Measurements from ENCODE around the gene ORAI1. TPM values are rescaled to one million over a fixed set of nuclear protein-coding genes. Genes with fewer than 3 reads are reported as not detected.

ORAI1 gene
- total and polyA plus RNA-seq, 2 of the 13 experiments (the other 11 are each of a cell fraction or from before 2014, with no cell fraction given) = 9.2 to 17.2 TPM

- H3K4me2 ChIP-seq (ENCODE audit: low read depth, low read length) = peak overlapping the region; percentile 91
- ATAC-seq = peak; percentile 38
- no peak for DNase-seq (ENCODE audit: low spot score)
- intact Hi-C loops (cut with micrococcal nuclease; ENCODE audit: unreplicated experiment) (loop anchor here (2.0 kb wide), 1 partner anchor 45 kb away; the partner anchor contains the start of gene ORAI1), in situ Hi-C loops (cut with HindIII; ENCODE audit: extremely low pct_ligation_motif_present, low pct_unique_long_range_greater_than_20kb) (no loop called here)
- no peak for FAIRE-seq
- H4K20me1 ChIP-seq (ENCODE audit: insufficient read depth, low read length) = no peaks in the 10 kb centered on the region
- BruUV-seq (replicated peaks) = no TSS peak
- peak overlapping the region; percentile 25 for H2AFZ ChIP-seq (ENCODE audit: low read length)
- peak overlapping the region; percentile 61 for H3K9ac ChIP-seq (ENCODE audit: insufficient read depth, low read depth, low read length)
- no peaks in the 10 kb centered on the region for H3K27me3 ChIP-seq (ENCODE audit: control insufficient read depth in 1 of 2, insufficient read depth in 2 of 2, low read length in 2 of 2)
- TF ChIP-seq ZNF280D (CRISPR knock-in tag; IDR thresholded peaks at IDR 0.05) (0 out of 2 replicates have a peak, but pooled peaks have one; percentile 43), ZNF263 (CRISPR knock-in tag; IDR thresholded peaks at IDR 0.05) (peak; percentile 64; the same call in 1 of the 2 replicates), SRSF1 (optimal IDR thresholded peaks at IDR 0.05; ENCODE audit: low read depth, low read length) (no peak), ZNF788 (CRISPR knock-in tag; IDR thresholded peaks at IDR 0.05; ENCODE audit: borderline replicate concordance) (no peak), ZNF160 (CRISPR knock-in tag; IDR thresholded peaks at IDR 0.05) (no peak), ZNF329 (CRISPR knock-in tag; IDR thresholded peaks at IDR 0.05; ENCODE audit: low read depth) (no peak)
- TF ChIP-seq, protein P1, sequence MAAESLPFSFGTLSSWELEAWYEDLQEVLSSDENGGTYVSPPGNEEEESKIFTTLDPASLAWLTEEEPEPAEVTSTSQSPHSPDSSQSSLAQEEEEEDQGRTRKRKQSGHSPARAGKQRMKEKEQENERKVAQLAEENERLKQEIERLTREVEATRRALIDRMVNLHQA (CRISPR knock-in tag; IDR thresholded peaks at IDR 0.05) = no peak
- TF ChIP-seq, protein P2, sequence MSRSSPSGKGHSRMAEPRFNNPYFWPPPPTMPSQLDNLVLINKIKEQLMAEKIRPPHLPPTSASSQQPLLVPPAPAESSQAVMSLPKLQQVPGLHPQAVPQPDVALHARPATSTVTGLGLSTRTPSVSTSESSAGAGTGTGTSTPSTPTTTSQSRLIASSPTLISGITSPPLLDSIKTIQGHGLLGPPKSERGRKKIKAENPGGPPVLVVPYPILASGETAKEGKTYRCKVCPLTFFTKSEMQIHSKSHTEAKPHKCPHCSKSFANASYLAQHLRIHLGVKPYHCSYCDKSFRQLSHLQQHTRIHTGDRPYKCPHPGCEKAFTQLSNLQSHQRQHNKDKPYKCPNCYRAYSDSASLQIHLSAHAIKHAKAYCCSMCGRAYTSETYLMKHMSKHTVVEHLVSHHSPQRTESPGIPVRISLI (CRISPR knock-in tag; IDR thresholded peaks at IDR 0.05; ENCODE audit: borderline replicate concordance) = peak; percentile 80; the same call in 1 of the 2 replicates
- TF ChIP-seq, protein P3, sequence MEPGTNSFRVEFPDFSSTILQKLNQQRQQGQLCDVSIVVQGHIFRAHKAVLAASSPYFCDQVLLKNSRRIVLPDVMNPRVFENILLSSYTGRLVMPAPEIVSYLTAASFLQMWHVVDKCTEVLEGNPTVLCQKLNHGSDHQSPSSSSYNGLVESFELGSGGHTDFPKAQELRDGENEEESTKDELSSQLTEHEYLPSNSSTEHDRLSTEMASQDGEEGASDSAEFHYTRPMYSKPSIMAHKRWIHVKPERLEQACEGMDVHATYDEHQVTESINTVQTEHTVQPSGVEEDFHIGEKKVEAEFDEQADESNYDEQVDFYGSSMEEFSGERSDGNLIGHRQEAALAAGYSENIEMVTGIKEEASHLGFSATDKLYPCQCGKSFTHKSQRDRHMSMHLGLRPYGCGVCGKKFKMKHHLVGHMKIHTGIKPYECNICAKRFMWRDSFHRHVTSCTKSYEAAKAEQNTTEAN (CRISPR knock-in tag; conservative IDR thresholded peaks at IDR 0.05) = no peak
- TF ChIP-seq, protein P4, sequence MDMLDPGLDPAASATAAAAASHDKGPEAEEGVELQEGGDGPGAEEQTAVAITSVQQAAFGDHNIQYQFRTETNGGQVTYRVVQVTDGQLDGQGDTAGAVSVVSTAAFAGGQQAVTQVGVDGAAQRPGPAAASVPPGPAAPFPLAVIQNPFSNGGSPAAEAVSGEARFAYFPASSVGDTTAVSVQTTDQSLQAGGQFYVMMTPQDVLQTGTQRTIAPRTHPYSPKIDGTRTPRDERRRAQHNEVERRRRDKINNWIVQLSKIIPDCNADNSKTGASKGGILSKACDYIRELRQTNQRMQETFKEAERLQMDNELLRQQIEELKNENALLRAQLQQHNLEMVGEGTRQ (IDR thresholded peaks at IDR 0.05; ENCODE audit: low read depth, low read length) = no peak
- TF ChIP-seq, protein P4 (CRISPR knock-in tag; IDR thresholded peaks at IDR 0.05; ENCODE audit: borderline replicate concordance) = peak; percentile 46; the same call in 1 of the 2 replicates
- ChIA-PET CTCF (ENCODE audit: low intra/inter-chr PET ratio, low total read pairs) (no interaction called here), POLR2A (interaction anchor here (0.8 to 1.6 kb wide), 4 partner anchors 17 to 99 kb away, joined by 3 to 5 read pairs (median 4); partner anchors contain the start of gene ORAI1)
- peaks cover 40% of the 10 kb centered on the region for H3K4me1 ChIP-seq (ENCODE audit: insufficient read depth, low read length)
- WGBS (ENCODE audit: low lambda C conversion rate) = 5% methylated on average over 17 of the region's 17 CpGs
- H3K36me3 ChIP-seq (replicated peaks in 1 of 2; ENCODE audit: control insufficient read depth in 1 of 2, insufficient read depth in 2 of 2, low read length in 2 of 2) = no peaks in the 10 kb centered on the region
- H3K4me3 ChIP-seq (replicated peaks in 1 of 3; ENCODE audit: insufficient read depth in 1 of 3, low read depth in 2 of 3, low read length in 3 of 3) = peak overlapping the region; percentile 70 to 87 (median 74)
- peak overlapping the region; percentile 22 for H3K27ac ChIP-seq (ENCODE audit: extremely low read length, insufficient read depth, low read length)
- H3K9me3 ChIP-seq (ENCODE audit: low read length) = no peaks in the 10 kb centered on the region
- peaks cover 1% of the 10 kb centered on the region for H3K79me2 ChIP-seq (ENCODE audit: insufficient read depth, low read length)
These were observed 44.5 kb upstream of the ORAI1 start for GRCh38 chr12:121581686-121582429.
